Adrenal gland (tissue), 5 donors: ENCODE data around the gene ZNF280C.

ENCODE experiments used
- POLR2A ChIP-seq, 2 donors: fragments of 450-650 bp; IDR thresholded peaks; one replicate each; pipeline ENCODE4 v1.6.1; 2017; ENCODE audit warnings: antibody characterized with exemption in 2 of 2, mild to moderate bottlenecking in 2 of 2, moderate library complexity in 1 of 2
- TF ChIP-seq, protein P1 (sequence below), 6 experiments: fragments of 450-650 bp in 4 of 6; fragments of 200-600 bp in 2 of 6; sonication (generic) in 1 of 6; IDR thresholded peaks; 1 replicate in 5 of 6; 2 replicates in 1 of 6; pipeline versions ENCODE4 v1.5.1 to v1.8.0; 2016 to 2021; ENCODE audit warnings: antibody characterized with exemption in 6 of 6, mild to moderate bottlenecking in 2 of 6, moderate library complexity in 1 of 6
- donor health status: DM: no; HTN: no; CAD: no.

GRCh38 chrX:130211415-130212186, 57.1 kb downstream of the ZNF280C start:
- TF ChIP-seq, protein P1, sequence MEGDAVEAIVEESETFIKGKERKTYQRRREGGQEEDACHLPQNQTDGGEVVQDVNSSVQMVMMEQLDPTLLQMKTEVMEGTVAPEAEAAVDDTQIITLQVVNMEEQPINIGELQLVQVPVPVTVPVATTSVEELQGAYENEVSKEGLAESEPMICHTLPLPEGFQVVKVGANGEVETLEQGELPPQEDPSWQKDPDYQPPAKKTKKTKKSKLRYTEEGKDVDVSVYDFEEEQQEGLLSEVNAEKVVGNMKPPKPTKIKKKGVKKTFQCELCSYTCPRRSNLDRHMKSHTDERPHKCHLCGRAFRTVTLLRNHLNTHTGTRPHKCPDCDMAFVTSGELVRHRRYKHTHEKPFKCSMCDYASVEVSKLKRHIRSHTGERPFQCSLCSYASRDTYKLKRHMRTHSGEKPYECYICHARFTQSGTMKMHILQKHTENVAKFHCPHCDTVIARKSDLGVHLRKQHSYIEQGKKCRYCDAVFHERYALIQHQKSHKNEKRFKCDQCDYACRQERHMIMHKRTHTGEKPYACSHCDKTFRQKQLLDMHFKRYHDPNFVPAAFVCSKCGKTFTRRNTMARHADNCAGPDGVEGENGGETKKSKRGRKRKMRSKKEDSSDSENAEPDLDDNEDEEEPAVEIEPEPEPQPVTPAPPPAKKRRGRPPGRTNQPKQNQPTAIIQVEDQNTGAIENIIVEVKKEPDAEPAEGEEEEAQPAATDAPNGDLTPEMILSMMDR (IDR thresholded peaks at IDR 0.05) = no peak
- no peak for TF ChIP-seq POLR2A (IDR thresholded peaks at IDR 0.05)
